Inflammatory macrophage (primary cell): ENCODE results near the gene CTNND2.
"Not testable (repeated sequence)": the region's sequence is repeated elsewhere in the genome, so short reads cannot be mapped to it uniquely, and the experiment has no call there.

Experiments
- DNase-seq, 2 donors: peaks; one replicate each; pipeline ENCODE4 v3.0.0-alpha.2; 2020 to 2022

The CTNND2 gene

DNA sequence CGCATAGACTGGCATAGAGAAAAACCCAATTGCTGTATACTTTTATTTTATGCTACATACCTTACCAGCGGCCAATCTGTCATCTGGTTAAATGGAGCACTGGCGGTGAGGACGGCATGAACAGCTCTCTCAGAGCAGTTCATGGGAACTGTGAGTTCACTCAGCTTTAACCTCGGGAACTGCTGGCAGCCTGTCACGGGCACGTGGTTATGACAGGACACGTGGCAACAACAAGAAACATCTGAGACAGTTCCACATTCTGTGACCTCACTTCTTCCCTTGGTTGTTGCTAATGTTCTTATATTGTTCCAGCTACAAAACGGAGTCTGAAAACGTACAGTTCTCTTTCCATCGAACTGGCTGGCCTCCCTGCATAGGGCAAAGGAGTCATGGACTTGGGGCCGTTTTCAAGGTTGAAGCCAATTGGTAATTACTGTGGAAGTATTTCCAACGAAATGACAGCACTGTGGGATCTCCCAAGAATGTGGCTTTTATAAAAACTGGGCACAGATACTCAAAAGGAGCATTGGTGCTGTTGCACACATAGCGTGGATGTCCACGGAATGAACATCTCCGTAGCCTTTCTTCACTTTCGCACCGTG lies 896.9 kb downstream of the CTNND2 start:
- peak in 1 of 2 donors; percentile 50 for DNase-seq

- DNase-seq = not testable (repeated sequence)
Measured at GRCh38 chr5:11004523-11004922, 899.7 kb downstream of the CTNND2 start.

GRCh38 chr5:11000515-11001353 lies 903.5 kb downstream of the CTNND2 start:
- no peak for DNase-seq

GRCh38 chr5:10999714-11000113 lies 904.5 kb downstream of the CTNND2 start:
- no peak for DNase-seq

GRCh38 chr5:10995891-10996290 lies 908.4 kb downstream of the CTNND2 start:
- DNase-seq = no peak

- no peak for DNase-seq
Measured at GRCh38 chr5:10994091-10994986, 909.9 kb downstream of the CTNND2 start.

- no peak for DNase-seq
Measured at GRCh38 chr5:10990634-10991033, 913.6 kb downstream of the CTNND2 start.

DNA sequence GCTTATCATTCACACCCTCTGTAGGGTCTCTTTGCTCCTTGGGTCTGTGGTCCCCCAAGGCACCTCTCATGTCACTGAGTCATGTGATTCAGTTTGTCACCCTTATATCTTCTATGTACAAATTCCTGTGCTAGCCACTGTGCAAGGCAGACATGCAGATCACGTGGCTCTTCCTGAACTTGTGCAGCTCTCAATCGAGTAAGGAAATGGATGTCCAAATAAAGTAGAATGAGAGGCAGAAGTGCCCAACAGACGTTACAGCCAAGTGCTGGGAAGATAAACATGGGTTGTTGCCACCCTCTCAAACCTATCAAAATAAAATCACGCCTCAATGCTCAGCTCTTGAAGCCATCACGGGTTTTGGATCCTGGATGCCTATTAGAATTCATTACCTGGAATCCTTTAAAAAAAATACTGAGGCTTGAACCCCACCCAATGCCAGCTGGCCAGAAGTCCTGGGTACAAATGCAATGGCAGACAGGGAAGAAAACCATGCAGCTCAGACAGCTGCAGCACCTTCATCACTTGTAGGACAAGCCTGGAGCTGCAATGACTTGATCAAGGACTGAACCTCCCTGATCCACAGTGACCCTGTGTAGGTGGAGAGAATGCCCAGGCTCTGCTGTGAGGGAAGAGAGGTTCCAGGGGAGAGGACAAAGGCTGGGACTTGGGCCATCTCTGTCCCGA lies 914.5 kb downstream of the CTNND2 start:
- no peak for DNase-seq

GRCh38 chr5:10988622-10989021 lies 915.6 kb downstream of the CTNND2 start:
- DNase-seq = no peak

DNA sequence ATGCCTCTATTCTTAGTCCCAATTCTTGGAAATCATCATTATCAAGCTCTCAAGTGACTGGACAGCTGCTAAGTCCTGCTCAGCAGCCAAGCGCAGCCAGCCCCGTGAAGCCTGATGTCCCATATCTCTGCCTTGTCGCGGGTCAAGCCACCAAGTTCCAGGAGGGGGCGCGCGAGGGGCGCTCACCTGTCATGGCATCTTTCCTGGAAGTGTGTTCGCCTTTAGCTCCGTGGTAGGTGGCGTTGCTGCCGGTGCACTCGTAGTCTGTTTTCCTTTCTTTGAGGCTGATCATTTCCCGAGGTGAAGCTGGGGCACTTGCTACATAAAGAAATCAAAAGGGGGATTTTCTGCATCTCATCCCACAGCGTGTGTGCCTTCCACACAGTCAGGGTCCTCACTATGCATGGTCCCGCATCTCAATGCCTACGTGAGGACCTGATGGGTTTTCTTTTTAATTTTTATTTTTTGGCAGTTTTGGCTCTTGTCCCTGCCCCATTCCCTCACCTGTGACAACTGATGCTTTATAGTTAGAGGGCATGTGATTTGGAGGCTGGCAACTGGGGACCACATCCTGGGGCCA lies 916.2 kb downstream of the CTNND2 start:
- DNase-seq = peak; percentile 35 to 51

DNA sequence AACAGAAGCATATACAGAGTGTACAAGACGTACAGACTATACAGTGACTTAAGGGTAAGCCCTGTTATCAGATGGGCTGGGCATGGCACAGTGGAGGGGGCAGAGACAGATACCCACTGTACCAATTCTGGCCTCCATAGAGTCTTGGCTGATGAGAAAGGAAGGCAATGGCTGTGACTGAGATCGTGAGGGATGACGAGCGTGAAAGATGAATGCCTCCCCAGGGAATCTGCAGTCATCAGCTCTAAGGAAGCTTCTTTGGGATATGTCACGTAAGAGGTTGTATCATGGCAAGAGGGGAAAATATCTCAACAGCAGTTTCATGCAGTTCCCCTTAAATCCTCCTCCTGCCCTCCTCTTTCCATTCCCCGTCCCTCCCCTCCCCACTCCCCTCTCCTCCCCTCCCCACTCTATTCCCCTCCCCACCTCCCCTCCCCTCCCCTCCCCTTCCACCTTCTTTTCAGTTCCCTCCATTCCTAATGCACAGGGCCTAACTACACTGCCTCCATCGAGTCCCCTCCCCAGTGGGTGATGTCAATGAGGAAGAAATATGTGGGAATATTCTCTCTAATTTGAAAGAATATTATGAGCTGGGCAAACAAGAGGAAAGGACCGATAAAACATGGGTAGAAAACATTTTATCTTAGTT lies 916.8 kb downstream of the CTNND2 start:
- no peak for DNase-seq

DNA sequence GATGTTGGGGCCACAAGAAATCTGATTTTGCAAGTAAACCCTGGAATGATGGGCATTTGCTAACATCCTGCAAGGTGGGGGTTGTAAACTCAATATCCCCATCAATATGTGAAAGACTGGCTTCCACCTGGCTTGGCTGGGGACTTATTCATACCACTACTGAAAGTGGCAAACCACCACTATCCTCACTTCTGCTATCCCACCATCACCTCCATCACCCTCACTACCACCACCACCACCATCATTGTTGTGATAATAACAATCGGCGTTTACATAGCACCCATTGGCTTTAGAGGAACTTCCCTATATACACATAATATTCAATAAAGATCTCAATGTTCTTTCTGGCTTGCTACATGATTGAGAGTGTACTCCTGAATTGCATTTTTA lies 918.5 kb downstream of the CTNND2 start:
- DNase-seq = no peak

GRCh38 chr5:10985091-10985720 lies 919.0 kb downstream of the CTNND2 start:
- no peak for DNase-seq

DNA sequence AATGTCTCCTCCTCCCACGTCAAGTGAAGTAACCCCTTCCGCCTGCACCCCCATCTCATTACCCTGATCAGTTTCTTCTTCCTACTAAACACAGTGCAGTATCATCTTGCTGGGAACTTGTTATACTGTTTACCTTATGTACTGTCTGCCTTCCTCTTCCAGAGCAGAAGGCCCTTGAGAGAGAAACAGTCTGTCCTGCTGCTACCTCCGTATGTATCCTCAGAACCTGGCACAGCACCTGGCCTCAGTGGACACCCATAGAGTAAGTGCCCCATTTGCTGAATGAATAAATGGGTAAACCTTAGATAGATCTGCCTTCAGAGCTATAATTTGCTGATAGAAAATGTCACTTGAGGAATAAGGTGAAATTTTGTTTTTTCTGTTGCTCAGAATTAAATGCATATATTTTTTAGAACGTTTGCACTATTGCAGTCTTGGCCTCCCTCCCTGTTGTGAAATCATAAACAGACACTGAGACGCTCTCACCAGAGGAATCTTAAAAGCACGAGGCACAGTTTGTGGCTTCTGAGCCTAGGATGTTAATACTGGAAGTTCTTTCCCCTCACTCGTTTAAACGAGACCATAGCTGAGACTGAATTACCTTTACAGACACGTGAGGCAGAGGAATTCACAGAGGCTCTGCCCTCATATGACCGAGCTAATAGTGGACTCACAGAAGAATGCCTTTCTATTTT lies 920.1 kb downstream of the CTNND2 start:
- DNase-seq = peak in 1 of 2 donors; percentile 16

GRCh38 chr5:10982626-10983025 lies 921.6 kb downstream of the CTNND2 start:
- no peak for DNase-seq

DNA sequence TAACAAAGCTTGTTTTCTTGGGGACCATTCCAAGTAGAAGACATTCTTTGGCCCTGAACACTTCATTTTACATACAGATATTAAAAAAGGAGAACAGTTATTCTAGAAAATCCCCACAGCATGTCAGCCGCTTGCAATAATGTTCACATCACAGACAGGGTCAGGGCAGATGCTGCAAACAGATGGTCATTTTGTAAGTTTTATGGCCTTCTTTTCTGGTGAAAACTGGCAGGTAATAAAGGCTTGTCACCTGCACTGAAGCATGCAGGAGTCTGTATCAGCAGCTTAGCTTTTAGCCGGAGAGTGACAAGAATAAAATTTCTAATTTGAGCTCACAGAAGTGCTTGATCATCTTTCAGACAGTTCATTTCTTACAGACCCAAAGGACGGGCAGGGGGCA lies 922.3 kb downstream of the CTNND2 start:
- DNase-seq = no peak

DNA sequence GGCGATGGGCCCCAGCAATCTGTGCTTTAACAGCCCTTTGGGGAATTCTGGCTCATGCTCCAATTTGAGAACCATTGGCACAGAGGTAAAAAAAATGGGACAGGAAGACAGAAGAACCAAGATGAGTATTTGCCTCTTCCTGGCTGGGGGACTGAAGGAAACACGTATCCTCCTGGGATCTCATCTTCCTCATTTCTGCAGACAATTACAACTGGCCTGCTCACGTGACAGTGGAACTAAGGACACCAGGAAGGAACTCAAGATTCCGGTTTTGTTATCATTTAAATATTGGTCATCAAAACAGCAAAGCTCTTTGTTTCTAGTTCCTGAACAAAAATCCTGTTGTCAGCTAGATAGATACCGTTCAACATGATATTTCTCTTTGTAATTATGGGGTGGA lies 927.2 kb downstream of the CTNND2 start:
- DNase-seq = peak; percentile 31 to 54

- DNase-seq = no peak
Measured at GRCh38 chr5:10975945-10976344, 928.3 kb downstream of the CTNND2 start.

DNA sequence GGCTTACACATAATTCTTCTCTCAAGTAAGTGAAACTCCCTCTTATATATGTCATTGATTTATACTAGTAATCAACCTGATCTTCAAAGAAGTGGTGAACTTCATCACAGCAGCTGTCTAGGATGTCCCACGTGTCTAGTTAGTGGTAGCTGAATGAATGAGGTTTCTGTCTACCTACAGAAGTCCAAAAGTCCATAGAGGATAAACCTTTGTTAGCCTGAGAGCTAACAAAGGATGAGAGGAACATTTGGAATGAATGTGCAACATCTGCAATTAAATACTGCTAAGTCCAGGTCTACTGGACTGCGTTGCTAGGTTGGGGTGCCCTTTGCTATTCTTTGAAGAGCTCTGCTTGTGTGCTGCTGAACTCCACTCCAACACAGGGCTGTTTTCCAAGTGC lies 929.4 kb downstream of the CTNND2 start:
- no peak for DNase-seq

DNA sequence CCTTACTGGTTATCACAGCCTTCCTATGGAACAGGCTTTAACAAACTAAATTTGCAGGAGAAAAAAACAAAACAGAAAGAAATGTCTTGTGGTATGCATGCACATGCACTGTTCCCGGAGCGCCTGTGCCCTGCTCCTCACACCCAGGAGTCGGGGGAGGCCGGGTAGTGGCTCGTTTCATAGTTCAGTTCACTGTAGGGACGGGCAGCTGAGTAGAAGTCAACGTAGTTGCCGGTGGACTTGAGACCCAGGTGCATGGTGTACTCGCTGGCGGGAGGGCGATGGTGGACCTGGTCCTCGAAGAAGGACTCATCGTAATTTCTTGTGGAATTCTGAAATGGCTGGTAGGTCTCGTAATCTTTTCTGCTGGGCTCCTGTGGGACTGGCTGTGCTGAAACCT lies 930.9 kb downstream of the CTNND2 start:
- DNase-seq = no peak
